ENCODE data around the gene NUDT15.

Gene NUDT15

GRCh38 chr13:48096670-48097069 is 59.1 kb downstream of the NUDT15 start:
- no peak overlapping the region for H3K4me3 ChIP-seq (ENCODE audit: low read depth, low read length)
- no peak for TF ChIP-seq CTCF (conservative IDR thresholded peaks at IDR 0.05; ENCODE audit: low read depth, low read length)
- no peak for DNase-seq (ENCODE audit: low read depth)

All from choroid plexus epithelial cell (primary cell).